ENCODE measurements around the gene GALNS.
A peak's percentile ranks its signal among the peaks of the same experiment; 100 is the strongest.
"Not testable (repeated sequence)": the region's sequence is repeated elsewhere in the genome, so short reads cannot be mapped to it uniquely, and the experiment has no call there.

GALNS gene

GRCh38 chr16:88780142-88781062 is 76.3 kb downstream of the GALNS start:
- DNase-seq, result peak; percentile 38

DNA sequence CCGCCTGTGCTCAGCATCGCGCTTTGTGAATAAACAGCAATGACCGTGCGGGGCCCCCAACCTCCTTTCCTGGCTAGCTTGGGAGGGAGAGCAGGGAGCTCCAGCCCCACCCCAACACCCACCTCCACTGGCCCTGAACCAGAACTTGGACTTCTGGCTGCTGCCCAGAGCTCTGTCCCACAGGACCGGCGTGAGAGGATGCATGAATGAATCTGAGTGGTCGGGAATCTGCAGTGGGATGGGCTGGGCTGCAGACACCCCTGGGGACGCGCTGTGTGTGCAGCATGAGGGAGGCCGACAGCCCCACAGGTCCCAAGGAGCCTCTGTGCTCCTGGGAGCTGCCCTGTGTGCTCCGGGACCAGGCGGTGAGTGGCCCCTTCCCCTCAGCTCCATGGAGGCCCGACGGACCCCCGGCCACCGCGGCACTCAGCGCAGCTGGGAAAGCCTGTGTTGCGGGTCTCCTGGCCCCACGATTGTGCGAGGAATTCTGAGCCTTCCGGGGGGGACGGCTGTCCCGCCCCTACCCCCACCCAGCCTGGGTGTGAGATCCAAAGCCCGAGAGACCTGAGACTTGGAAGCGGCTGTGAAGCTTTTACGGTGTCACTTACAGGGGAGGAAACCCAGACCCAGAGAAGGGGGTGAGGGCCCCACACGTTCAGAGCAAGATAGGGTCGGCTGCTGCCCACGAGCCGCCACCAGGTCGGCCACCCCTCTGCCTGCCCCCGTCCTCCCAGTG is 77.2 kb downstream of the GALNS start:
- DNase-seq, result no peak

- no peak for DNase-seq
Observed at GRCh38 chr16:88778541-88779065, 78.1 kb downstream of the GALNS start.

- DNase-seq, result no peak
Observed at GRCh38 chr16:88778271-88778525, 78.5 kb downstream of the GALNS start.

DNA sequence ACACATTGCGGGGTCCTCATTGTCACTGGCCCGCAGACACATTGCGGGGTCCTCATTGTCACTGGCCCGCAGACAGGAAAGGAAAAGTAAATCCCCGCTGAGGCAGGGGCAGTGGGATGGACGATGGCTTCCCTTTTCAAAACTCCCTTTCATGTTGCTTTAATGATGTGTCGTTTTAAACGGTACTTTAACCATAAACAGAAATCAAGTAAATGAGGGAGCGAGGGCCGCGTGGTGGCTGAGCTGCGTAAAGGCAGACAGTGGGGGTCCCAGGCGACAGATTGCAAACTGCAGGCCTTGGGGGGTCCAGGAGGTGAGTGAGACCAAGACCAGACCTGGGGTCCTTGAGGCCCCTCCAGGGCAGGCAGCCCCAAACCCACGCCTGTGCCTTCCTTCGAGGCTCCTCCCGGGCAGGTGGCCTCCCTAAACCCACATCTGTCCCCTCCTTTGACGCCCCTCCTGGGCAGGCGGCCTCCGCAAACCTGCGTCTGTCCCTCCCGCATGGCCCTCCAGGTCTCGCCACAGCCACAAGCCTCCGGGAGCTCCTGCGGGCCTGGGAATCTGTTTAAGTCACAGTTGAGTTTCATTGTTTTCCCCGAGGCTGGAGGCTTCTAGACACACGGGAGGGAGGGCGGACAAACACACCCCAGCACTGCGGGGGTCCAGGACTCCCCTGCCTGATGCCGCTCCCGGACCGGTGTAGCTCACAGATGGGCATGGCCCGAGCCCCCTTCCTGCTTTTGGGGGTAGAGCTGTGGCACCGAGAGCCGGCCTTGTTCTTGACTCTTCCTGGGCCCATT is 79.1 kb downstream of the GALNS start:
- no peak for DNase-seq

DNA sequence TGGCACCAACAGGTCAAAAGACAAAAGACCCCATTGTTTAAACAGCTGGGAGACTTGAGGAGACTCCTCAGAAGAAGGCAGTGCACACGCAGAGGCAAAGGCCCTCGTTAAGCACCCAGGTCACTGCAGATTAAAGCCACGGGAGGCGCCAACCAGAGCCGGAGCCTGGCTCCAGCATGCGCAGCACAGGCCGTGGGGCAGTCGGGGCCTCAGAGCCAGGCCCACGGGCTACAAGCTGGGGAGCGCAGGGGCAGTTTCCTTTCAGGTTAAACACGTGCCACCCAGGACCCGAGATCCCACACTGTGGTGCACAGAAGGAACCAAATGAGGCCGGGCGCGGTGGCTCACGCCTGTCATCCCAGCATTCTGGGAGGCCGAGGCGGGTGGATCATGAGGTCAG is 80.9 kb downstream of the GALNS start:
- DNase-seq, result no peak

GRCh38 chr16:88774544-88775393 is 82.0 kb downstream of the GALNS start:
- DNase-seq, result no peak

DNA sequence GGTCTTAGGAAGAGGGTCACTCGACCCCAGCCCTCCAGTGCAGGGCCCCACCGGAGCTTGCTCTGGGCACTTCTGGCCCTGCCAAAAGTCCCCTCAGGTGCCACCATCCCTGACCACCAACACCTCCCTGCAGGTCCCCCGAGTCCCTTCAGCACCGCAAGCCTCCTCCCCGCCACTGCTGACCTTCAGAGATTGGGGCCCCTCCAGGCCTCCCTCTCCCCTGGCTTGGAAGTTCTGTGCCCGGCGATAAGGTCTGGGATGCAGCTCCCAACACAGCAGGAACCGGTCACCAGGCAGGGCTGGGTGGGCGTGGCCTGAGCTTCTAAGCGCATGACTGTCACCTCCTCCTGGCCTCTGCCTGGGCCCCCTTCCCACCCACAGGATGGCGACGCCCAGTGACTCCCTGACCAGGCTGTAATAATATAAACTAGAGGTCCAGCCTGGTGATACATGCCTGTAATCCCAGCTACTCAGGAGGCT is 82.9 kb downstream of the GALNS start:
- DNase-seq, result no peak

DNA sequence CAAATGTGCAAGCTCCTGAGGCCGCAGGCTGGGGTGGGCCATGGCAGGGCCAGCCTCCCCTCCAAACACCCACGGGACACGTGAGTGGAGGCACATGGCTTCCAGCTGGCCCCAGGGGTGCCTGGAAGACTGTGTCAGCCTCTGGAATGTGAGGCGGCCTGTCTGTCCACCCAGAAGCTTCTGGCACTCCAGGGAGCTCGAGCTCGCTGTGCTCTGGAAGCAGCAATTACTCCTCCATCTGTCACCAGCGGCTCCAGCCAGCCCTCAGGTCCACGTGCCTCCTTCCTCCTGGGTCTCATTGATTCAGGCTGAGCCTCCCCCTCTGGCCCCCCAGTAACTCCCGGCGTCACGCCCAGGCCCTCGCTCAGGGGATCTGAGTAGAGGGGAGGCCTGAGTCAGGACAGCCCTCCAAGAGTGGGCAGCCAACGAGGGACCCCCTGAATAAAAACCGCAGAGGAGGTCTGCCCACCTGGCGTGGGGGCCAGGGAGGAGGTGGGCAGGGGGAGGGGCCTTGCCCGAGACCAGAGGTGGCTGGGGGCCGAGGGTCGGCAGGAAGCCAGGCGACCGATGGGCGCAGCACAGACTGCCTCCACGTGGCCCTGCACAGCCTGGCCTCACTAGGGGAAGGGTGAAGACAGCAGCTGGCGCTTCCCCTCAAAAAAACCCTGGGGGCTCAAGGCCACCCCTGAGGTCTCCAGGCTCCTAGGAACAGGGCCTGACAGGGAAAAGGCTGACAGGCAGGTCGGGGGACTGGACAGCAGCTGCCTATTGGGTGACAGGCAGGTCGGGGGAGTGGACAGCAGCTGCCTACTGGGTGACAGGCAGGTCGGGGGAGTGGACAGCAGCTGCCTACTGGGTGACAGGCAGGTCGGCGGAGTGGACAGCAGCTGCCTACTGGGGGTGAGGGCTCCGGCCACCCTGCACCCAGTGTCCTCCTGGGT is 83.6 kb downstream of the GALNS start:
- no peak for DNase-seq

DNA sequence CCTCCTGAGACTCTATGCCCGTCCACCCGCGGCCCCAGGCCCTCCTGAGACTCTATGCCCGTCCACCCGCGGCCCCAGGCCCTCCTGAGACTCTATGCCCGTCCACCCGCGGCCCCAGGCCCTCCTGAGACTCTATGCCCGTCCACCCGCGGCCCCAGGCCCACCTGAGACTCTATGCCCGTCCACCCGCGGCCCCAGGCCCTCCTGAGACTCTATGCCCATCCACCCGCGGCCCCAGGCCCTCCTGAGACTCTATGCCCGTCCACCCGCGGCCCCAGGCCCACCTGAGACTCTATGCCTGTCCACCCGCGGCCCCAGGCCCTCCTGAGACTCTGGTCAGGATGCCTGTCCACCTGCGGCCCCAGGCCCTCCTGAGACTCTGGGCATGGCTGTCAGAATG is 85.0 kb downstream of the GALNS start:
- DNase-seq, result not testable (repeated sequence)

- DNase-seq, result no peak
Observed at GRCh38 chr16:88771294-88771772, 85.4 kb downstream of the GALNS start.

- peak; percentile 64 for DNase-seq
Observed at GRCh38 chr16:88770461-88771293, 86.1 kb downstream of the GALNS start.

DNA sequence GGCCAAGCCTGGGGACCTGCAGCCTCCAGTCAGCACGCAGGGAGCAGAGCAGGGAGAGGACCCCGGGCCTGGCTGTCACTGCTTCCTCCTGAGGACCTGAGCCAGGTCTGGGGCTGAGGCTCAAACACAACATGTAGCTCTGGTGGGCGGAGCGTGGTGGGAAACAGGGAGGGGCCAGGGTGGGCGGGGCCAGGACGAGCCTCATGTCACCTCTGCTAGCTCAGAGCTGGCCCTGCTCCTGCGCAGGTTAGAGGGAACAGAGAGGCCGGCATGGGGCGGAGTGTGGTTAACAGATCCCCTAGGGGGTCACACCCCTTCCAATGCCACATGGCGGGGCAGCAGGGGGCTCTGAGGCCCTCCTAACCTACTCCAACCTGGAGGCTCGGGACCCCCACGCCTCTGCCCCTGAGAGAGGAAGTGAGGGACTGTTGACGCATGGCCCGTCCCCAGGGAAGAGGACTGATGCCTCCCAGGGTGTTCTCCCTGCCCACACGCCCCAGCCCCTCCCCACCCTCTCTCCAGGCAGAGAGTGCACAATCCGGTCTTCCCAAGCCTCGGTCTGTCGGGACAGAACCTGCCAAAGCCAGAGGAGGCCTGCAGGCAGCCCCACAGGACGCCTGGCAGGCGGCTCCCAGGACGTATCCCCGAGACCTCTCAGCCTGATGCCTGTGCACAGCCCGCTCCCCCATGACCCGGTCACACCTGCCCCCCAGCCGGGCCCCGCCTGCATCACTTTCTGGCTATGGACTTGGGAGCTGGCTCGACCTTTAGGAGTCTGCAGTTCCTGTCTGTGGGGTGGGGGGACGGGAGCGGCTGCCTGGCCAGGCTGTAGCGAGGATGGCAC is 86.9 kb downstream of the GALNS start:
- peak; percentile 64 for DNase-seq

DNA sequence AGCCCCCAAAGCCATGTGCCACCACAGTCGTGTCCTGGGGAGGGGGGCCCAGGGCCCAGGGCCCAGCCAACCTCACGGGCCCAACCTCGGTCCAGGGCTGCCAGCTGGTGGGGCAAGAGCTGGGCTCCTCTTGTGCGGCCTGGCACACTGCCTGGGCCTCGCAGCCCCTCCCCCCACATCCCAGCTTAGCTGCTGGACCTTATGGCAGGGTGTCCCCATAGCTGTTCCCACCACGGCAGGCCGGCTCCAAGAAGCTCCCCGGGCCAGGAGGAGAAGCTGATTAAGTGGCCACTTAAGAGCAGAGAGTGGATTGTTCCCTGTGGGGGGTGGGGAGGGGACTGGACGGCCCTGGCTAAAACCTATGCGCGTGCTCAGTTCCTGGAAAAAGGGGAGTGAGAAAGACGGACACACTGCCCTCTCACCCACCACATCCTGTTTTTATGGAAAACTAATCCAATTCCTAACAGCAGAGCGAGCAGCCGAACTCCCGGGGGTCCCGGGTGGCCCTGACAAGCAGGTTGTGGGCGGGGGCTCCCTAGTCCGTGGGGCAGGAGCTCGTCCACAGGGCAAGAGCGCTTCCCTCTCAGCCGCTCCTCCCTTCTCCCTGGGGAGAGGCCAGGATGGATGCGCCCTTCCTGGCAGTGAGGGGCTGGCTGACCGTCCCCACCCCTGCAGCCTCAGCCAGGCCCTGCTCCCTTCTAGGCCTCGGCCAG is 88.5 kb downstream of the GALNS start:
- no peak for DNase-seq

DNA sequence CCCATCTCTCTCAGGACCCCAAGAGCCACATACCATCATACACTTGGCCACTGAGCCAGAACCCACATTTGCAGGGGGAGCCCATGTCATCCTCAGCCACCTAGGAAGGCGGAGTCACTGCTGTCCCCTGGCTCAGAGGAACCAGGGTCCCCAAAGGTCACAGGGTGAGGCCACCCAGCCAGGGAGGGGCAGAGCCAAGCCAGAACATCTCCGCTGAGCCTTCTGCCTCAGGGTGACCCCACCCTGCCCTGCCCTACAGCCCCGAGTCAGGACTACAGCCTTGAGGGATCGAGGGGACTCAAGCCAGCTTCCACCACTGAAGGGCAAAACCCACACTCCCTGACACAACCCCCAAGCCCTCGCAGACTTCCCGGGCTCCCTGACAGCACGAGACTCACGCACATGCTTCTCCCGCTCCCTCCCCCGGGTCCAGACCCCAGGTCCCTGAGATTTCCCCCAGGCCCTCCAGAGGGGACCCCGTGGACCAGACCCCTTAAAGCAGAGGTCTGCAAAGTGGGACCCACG is 89.1 kb downstream of the GALNS start:
- no peak for DNase-seq

DNA sequence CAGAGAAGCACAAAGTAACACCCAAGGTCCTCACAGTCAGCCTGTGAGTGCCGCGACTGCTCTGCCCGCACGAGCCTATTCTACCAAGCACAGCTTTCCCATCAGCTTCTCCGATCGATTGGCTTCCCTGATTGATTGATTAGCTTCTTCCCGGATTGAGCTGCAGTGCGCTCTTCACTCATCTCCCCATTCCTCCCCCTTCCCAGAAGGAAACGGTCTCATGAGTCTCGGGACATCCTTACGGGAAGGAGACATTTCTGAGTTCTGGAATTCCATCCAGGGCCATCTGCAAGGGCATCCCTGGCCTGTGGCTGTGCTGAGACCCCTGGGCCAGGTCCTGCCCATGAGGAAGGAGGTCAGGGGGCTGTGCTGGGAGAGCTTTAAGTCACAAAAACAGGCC is 89.8 kb downstream of the GALNS start:
- DNase-seq, result no peak

DNA sequence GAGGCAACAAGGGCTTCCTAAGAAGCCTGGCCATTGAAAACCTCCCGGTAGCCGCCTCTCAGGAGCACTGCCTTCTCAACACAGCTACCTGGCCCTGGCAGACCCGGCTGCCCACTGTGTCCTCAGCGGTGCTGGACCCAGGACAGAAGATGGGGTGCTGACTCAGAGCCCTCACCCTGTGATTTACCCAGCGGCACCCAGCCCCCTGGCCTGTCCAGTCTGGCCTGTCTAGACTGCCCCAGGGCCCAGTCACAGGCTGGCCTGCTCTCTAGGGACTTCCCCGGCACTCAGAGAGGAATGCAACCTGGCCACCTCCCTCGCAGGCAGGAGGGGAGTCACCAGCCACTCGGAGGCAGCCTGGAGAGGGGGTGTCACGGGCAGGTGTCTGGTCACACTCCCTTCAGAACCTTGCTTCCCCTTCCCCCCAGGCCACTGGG is 91.8 kb downstream of the GALNS start:
- DNase-seq, result no peak

- no peak for DNase-seq
Observed at GRCh38 chr16:88764080-88764479, 92.7 kb downstream of the GALNS start.
